Nephron progenitor cell (in vitro differentiated cells): ENCODE results near the gene IMP3.

Source experiments
- DNase-seq: peaks from one replicate; pipeline ENCODE4 v3.0.0; 2021
- H3K27ac Mint-ChIP-seq: 2 replicates; pipeline ENCODE4 v1.8.0; 2021; ENCODE audit warnings: mild to moderate bottlenecking, moderate library complexity, mixed read lengths
- H3K27me3 Mint-ChIP-seq: 2 replicates; pipeline ENCODE4 v1.8.0; 2021; ENCODE audit warnings: mild to moderate bottlenecking, low read depth, mixed read lengths; ENCODE audit not compliant: poor library complexity
- H3K36me3 Mint-ChIP-seq: 2 replicates; pipeline ENCODE4 v1.8.0; 2021; ENCODE audit warnings: low read depth, mixed read lengths
- H3K4me1 Mint-ChIP-seq: 2 replicates; pipeline ENCODE4 v1.8.0; 2021; ENCODE audit warnings: mixed read lengths
- H3K4me3 Mint-ChIP-seq: 2 replicates; pipeline ENCODE4 v1.8.0; 2021; ENCODE audit warnings: mild to moderate bottlenecking, moderate library complexity, mixed read lengths
- H3K9me3 Mint-ChIP-seq: 2 replicates; pipeline ENCODE4 v1.8.0; 2021; ENCODE audit warnings: mild to moderate bottlenecking, moderate library complexity, mixed read lengths
- CTCF ChIP-seq: fragments of 200-600 bp; sonication (generic); IDR thresholded peaks from 2 replicates; pipeline ENCODE4 v1.5.0; 2021; ENCODE audit warnings: antibody characterized with exemption

Gene IMP3

DNA sequence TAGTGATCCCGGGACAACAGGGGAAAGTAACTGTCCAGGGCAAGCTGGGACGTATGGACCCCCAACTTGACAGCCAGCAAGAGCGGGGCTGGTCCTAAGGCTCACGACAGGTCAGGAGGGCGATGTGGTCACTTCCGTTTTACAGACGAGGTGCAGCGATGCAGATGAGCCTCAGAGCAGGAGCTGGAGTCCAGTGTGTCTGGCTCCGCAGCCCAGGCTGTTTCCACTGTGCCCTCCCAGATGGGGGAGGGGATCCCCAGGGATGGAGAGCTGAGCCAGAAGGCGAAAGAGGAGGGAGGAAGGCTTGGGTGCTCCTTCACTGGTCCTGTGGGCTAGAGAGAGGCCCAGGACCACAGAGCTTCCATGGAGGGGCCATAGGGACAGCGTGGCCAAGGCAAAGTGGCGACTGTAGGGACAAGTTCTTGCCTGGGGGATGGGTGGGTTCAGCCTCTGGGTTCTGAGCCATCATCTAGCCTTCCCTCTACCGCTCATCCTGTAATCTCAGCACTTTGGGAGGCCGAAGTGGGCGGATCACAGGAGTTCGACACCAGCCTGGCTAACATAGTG, 13.4 kb upstream of the IMP3 start:
- no peaks in the 10 kb centered on the region for H3K27me3 Mint-ChIP-seq

GRCh38 chr15:75651810-75652543, 12.0 kb upstream of the IMP3 start:
- peaks cover 60% of the 10 kb centered on the region for H3K4me1 Mint-ChIP-seq
- no peak for TF ChIP-seq CTCF
- peaks cover 32% of the 10 kb centered on the region for H3K36me3 Mint-ChIP-seq
- no peaks in the 10 kb centered on the region for H3K9me3 Mint-ChIP-seq
- peak overlapping the region; percentile 82 for H3K27ac Mint-ChIP-seq
- peak overlapping the region; percentile 70 for H3K4me3 Mint-ChIP-seq
- DNase-seq = no peak
- H3K27me3 Mint-ChIP-seq = no peaks in the 10 kb centered on the region

More for the DNA sequence above, 13.4 kb upstream of the IMP3 start:
- TF ChIP-seq CTCF = no peak
- peak overlapping the region; percentile 59 for H3K4me3 Mint-ChIP-seq
- no peaks in the 10 kb centered on the region for H3K9me3 Mint-ChIP-seq
- DNase-seq = peak; percentile 27
- peak overlapping the region; percentile 78 for H3K27ac Mint-ChIP-seq
- peaks cover 32% of the 10 kb centered on the region for H3K36me3 Mint-ChIP-seq
- H3K4me1 Mint-ChIP-seq = peaks cover 58% of the 10 kb centered on the region

DNA sequence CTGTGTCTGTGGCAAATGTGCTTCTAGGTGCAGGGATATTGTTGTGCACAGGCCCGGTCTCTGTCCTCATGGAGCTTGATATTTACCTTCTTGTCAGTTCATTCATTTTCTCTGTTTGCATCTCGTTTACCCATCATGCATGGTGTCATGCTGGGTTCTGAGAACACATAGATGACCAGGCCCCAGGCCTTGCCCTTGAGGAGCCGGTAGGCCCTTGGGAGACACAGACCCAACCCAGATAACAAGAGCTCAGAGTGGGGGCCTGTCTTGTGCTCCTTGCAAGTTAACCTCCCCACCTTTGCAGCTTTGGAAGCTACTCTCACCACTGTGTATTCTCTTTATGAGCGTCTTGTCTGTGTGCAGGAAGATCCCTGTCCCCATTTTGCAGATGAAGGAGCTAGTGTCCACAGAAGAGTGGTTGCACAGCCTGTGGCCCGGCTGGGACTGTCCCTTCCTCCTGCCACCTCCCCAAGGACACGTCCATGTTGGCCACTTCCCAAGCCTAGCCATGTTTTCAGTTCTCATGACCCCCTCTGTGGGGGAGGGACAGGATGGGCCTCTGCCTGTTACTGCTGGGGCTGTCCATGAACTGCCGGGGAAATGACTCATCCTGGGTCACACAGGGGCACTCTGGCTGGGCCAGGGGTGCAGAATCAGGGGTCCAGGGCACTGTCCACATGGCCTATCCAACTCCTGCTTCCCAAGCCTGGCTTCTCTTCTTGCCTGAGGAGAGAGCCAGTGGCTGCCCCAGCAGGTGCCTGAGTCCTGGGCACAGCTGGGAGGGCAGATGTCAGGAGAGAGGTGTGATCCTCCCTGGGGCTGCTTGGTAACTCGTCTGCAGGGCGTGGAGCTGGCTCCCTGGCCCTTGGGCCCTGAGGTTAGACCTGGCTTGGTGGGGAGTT, 11.1 kb upstream of the IMP3 start:
- peak overlapping the region; percentile 96 for H3K4me3 Mint-ChIP-seq
- no peak for DNase-seq
- peaks cover 68% of the 10 kb centered on the region for H3K4me1 Mint-ChIP-seq
- no peaks in the 10 kb centered on the region for H3K9me3 Mint-ChIP-seq
- H3K27me3 Mint-ChIP-seq = peaks cover 6% of the 10 kb centered on the region
- H3K27ac Mint-ChIP-seq = peak overlapping the region; percentile 59
- peaks cover 26% of the 10 kb centered on the region for H3K36me3 Mint-ChIP-seq
- TF ChIP-seq CTCF = no peak

DNA sequence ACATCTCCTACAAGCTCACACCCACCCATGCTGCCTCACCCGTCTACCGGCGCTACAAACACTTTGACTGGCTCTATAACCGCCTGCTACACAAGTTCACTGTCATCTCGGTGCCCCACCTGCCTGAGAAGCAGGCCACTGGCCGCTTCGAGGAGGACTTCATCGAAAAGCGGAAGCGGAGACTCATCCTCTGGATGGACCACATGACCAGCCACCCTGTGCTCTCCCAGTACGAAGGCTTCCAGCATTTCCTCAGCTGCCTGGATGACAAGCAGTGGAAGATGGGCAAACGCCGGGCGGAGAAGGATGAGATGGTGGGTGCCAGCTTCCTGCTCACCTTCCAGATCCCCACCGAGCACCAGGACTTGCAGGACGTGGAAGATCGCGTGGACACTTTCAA, 9.8 kb upstream of the IMP3 start:
- H3K36me3 Mint-ChIP-seq = peaks cover 24% of the 10 kb centered on the region
- H3K4me3 Mint-ChIP-seq = peak overlapping the region; percentile 96
- no peak overlapping the region for H3K27ac Mint-ChIP-seq
- H3K9me3 Mint-ChIP-seq = no peaks in the 10 kb centered on the region
- peaks cover 18% of the 10 kb centered on the region for H3K27me3 Mint-ChIP-seq
- no peak for DNase-seq
- H3K4me1 Mint-ChIP-seq = peaks cover 68% of the 10 kb centered on the region
- TF ChIP-seq CTCF = no peak

DNA sequence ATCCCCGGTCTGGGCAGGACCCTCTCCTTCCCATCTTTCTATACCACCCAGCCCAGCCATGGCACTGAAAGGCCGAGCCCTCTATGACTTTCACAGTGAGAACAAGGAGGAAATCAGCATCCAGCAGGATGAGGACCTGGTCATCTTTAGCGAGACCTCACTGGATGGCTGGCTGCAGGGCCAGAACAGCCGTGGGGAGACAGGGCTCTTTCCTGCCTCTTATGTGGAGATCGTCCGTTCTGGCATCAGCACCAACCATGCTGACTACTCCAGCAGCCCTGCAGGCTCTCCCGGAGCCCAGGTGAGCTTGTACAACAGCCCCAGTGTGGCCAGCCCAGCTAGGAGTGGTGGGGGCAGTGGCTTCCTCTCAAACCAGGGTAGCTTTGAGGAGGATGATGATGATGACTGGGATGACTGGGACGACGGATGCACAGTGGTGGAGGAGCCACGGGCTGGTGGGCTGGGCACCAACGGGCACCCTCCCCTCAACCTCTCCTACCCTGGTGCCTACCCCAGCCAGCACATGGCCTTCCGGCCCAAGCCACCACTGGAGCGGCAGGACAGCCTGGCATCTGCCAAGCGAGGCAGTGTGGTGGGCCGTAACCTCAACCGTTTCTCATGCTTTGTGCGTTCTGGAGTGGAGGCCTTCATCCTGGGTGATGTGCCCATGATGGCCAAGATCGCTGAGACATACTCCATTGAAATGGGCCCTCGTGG, 9.2 kb upstream of the IMP3 start:
- Mint-ChIP-seq H3K36me3 (peaks cover 24% of the 10 kb centered on the region), H3K9me3 (no peaks in the 10 kb centered on the region), H3K27ac (peak overlapping the region; percentile 94), H3K4me3 (peak overlapping the region; percentile 96), H3K4me1 (peaks cover 69% of the 10 kb centered on the region), H3K27me3 (peaks cover 21% of the 10 kb centered on the region)
- no peak for DNase-seq
- TF ChIP-seq CTCF = no peak
